LNCaP clone FGC (cell line): Measurements from ENCODE around the gene LY86.

ENCODE experiments used
- DNase-seq: peaks from one replicate; pipeline ENCODE4 v3.0.0-alpha.2; 2011; ENCODE audit warnings: low read depth
- H3K4me3 ChIP-seq: 2 replicates; pipeline ENCODE4 v1.5.1; 2011; ENCODE audit warnings: mild to moderate bottlenecking, low read depth, low read length, control low read depth
- CTCF ChIP-seq: IDR thresholded peaks from 2 replicates; pipeline ENCODE4 v1.5.1; 2012; ENCODE audit warnings: mild to moderate bottlenecking; ENCODE audit not compliant: control insufficient read depth, insufficient read depth; ENCODE audit errors: extremely low read depth

LY86 gene

GRCh38 chr6:6696867-6697531 lies 108.5 kb downstream of the LY86 start:
- peak; percentile 70 for TF ChIP-seq CTCF
- no peak overlapping the region for H3K4me3 ChIP-seq
- DNase-seq = peak; percentile 54

GRCh38 chr6:6697620-6698019 lies 109.1 kb downstream of the LY86 start:
- H3K4me3 ChIP-seq = no peak overlapping the region
- DNase-seq = no peak
- TF ChIP-seq CTCF = no peak

- 0 out of 2 replicates have a peak, but pooled peaks have one; percentile 4 for TF ChIP-seq CTCF
- no peak for DNase-seq
- no peak overlapping the region for H3K4me3 ChIP-seq
Measured at GRCh38 chr6:6699741-6700367, 111.3 kb downstream of the LY86 start.

- no peak for TF ChIP-seq CTCF
- no peak for DNase-seq
- H3K4me3 ChIP-seq = no peak overlapping the region
Measured at GRCh38 chr6:6700407-6701270, 112.1 kb downstream of the LY86 start.

GRCh38 chr6:6701864-6702263 lies 113.3 kb downstream of the LY86 start:
- no peak overlapping the region for H3K4me3 ChIP-seq
- no peak for DNase-seq
- no peak for TF ChIP-seq CTCF

GRCh38 chr6:6703699-6704098 lies 115.2 kb downstream of the LY86 start:
- no peak overlapping the region for H3K4me3 ChIP-seq
- no peak for TF ChIP-seq CTCF
- no peak for DNase-seq
